Subcutaneous adipose tissue (tissue), 4 donors: Measurements from ENCODE around the gene CCDC3. TPM values are rescaled to one million over a fixed set of nuclear protein-coding genes. Genes with fewer than 3 reads are reported as not detected.

Experiments
- CTCF ChIP-seq: fragments of 450-650 bp; IDR thresholded peaks from one replicate; pipeline ENCODE4 v1.5.1; 2016; ENCODE audit warnings: low read depth, mild to moderate bottlenecking, control low read depth, antibody characterized with exemption, moderate library complexity
- total RNA-seq, 4 donors: library from RNA; depleted of rRNA; stranded (reverse); fragments of >200 nt; gene quantifications; one replicate each; pipeline ENCODE4 v1.1.0, GENCODE V29; 2016

CCDC3 gene
- total RNA-seq, 4 donors from 2014 or later: 4.8 to 39.1 (median 19.4) TPM

- no peak for TF ChIP-seq CTCF
These were observed 42.0 kb upstream of the CCDC3 start for GRCh38 chr10:13043520-13043919.

- no peak for TF ChIP-seq CTCF
These were observed 38.2 kb upstream of the CCDC3 start for GRCh38 chr10:13039761-13040160.

- no peak for TF ChIP-seq CTCF
These were observed 36.9 kb upstream of the CCDC3 start for GRCh38 chr10:13038391-13038790.

GRCh38 chr10:13037832-13038231 lies 36.3 kb upstream of the CCDC3 start:
- TF ChIP-seq CTCF: no peak

GRCh38 chr10:13036841-13037240 lies 35.3 kb upstream of the CCDC3 start:
- TF ChIP-seq CTCF: no peak

- no peak for TF ChIP-seq CTCF
These were observed 25.4 kb upstream of the CCDC3 start for GRCh38 chr10:13026873-13027272.

GRCh38 chr10:13023754-13024153 lies 22.2 kb upstream of the CCDC3 start:
- no peak for TF ChIP-seq CTCF
